Esophagus squamous epithelium (tissue), 4 donors: ENCODE data around the gene RILP.

Experiments used
- CTCF ChIP-seq, 6 experiments: fragments of 450-650 bp in 4 of 6; fragments of 200-600 bp in 2 of 6; sonication (generic) in 2 of 6; IDR thresholded peaks; one replicate each; pipeline ENCODE4 v1.5.1; 2016 to 2019; ENCODE audit warnings: antibody characterized with exemption in 6 of 6, mild to moderate bottlenecking in 4 of 6, moderate library complexity in 4 of 6
- POLR2A ChIP-seq, 4 donors: fragments of 450-650 bp; IDR thresholded peaks; one replicate each; pipeline ENCODE4 v1.6.1; 2017; ENCODE audit warnings: antibody characterized with exemption in 4 of 4, mild to moderate bottlenecking in 4 of 4, moderate library complexity in 3 of 4

- no peak for TF ChIP-seq CTCF (IDR thresholded peaks at IDR 0.05)
- no peak for TF ChIP-seq POLR2A (IDR thresholded peaks at IDR 0.05)
Measured at GRCh38 chr17:1690544-1691221, 41.0 kb upstream of the RILP start.
